Measurements from ENCODE around the gene CSH1.
"Not testable (repeated sequence)": the region's sequence is repeated elsewhere in the genome, so short reads cannot be mapped to it uniquely, and the experiment has no call there.

CSH1 gene

GRCh38 chr17:63904796-63905195, 8.4 kb upstream of the CSH1 start:
- DNase-seq (ENCODE audit: low spot score): not testable (repeated sequence)

GRCh38 chr17:63903787-63904201, 7.4 kb upstream of the CSH1 start:
- DNase-seq (ENCODE audit: low spot score): not testable (repeated sequence)

GRCh38 chr17:63901971-63902370, 5.6 kb upstream of the CSH1 start:
- not testable (repeated sequence) for DNase-seq (ENCODE audit: low spot score)

GRCh38 chr17:63898899-63899798, 2.8 kb upstream of the CSH1 start:
- not testable (repeated sequence) for DNase-seq (ENCODE audit: low spot score)

DNA sequence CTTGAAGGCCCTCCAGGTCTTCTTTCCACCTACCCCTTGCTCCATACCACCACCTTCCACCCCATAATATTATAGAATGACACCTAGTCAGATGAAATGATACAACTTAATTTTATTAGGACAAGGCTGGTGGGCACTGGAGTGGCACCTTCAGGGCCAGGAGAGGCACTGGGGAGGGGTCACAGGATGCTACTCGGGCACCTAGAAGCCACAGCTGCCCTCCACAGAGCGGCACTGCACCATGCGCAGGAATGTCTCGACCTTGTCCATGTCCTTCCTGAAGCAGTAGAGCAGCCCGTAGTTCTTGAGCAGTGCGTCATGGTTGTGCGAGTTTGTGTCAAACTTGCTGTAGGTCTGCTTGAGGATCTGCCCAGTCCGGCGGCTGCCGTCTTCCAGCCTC, 1.6 kb downstream of the CSH1 start:
- DNase-seq (ENCODE audit: low spot score): not testable (repeated sequence)

GRCh38 chr17:63894021-63894420, 2.4 kb downstream of the CSH1 start:
- not testable (repeated sequence) for DNase-seq (ENCODE audit: low spot score)

DNA sequence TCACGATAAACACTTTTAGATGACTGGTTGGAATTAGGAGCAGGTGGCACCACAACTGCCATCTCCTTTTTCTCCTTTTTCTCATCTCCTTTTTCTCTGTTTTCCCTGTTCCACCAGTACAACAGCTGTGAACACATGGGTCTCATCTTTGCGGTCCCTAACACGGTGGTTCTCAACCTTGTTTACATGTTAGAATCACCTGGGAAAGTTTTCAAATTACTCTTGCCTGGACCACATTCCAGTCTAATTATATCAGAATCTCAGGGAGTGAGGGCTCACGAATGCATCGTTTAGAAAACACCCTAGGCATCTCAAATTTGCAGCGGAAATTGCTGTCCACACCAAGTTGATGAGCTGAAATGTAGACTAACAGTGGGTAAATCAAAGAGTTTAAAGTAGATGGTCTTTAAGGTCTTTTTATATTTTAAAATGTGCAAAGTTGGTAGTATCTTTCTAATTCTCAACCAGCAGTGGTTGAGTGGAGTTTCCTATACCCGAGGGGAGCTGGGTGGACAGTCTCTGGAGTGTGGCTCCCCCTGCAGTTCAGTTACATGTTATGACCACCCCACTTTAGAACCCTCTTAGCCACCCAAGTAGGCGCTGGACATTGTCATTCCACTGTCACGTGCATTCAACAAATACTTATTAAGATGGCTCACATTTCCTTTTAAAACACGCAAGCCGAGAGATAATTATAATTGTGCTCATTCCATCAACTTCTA, 3.9 kb downstream of the CSH1 start:
- DNase-seq (ENCODE audit: low spot score): not testable (repeated sequence)

DNA sequence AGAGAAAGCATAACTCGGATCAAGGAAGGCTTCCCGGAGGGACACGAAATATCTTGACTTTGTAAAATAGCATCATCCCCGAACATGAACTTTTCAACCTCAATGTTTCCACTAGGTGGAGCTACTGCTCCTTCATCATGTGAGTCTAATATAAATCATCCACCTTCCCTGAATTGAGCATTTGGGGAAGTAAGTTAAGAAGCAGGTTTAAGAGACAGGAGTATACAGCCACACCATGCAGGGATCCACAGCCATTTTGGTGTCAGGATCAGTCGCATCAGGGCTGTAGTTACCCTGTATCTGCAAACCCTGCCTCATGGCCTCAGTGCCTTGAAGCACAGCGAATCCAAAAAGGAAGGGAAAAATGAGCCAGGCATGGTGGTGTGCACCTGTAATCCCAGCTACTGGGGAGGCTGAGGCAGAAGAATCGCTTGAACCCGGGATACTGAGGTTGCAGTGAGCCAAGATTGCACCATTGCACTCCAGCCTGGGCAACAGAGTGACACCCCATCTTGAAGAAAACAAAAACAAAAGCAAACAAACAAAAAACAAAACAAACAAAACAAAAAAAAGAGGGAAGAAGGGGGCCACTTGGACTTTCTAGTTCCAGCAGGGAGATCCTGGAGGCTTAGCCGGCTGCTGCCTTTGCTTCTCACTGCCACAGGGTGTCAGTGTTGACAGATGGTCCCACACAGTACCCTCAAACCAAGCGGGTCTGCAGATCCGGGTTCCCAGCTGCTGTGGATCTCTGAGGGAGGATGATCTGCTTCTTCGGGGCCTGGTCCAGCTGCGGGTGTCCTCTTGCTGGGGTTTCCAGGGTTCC, 7.1 kb downstream of the CSH1 start:
- peak; percentile 50 for DNase-seq (ENCODE audit: low spot score)

DNA sequence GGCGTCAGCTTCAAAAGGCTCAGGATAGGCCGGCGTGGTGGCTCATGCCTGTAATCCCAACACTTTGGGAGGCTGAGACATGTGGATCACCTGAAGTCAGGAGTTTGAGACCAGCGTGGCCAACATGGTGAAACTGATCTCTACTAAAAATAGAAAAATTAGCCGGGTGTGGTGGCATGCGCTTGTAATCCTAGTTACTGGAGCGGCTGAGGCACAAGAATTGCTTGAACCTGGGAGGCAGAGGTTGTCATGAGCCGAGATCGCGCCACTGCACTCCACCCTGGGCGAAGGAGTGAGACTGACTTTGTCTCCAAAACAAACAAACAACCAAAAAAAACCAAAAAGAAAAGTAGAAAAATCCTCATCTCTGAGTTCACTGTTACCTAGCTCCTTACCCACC, 11.3 kb downstream of the CSH1 start:
- DNase-seq (ENCODE audit: low spot score): not testable (repeated sequence)

GRCh38 chr17:63882626-63883126, 13.7 kb downstream of the CSH1 start:
- not testable (repeated sequence) for DNase-seq (ENCODE audit: low spot score)

- peak; percentile 81 for DNase-seq (ENCODE audit: low spot score)
Observed at GRCh38 chr17:63881935-63882601, 14.3 kb downstream of the CSH1 start, which contains the start of gene GH2. TSS of gene GH2 (minus strand) at chr17:63881944. CDS start at chr17:63881801, 143 bp downstream.

- DNase-seq (ENCODE audit: low spot score): not testable (repeated sequence)
Observed at GRCh38 chr17:63881337-63881736, 15.0 kb downstream of the CSH1 start.

GRCh38 chr17:63880706-63881105, 15.7 kb downstream of the CSH1 start:
- no peak for DNase-seq (ENCODE audit: low spot score)

- not testable (repeated sequence) for DNase-seq (ENCODE audit: low spot score)
Observed at GRCh38 chr17:63878413-63878812, 18.0 kb downstream of the CSH1 start.

DNA sequence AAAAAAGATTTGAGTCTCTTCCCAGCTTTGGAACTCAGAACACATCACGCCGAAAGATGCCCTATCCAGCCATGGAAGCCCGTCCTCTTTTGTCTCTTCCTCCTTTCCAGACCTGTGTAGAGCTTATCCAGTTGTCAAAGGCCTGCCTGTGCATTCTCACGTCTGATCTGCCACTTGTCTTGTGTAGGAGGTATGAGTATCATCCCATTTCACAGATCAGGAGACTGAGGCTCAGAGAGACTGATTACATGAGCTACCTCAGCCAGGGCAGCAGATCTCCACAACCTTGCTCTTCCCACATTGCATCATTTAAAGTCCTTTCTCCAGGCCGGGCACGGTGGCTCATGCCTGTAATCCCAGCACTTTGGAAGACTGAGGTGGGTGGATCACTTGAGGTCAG, 21.7 kb downstream of the CSH1 start:
- DNase-seq (ENCODE audit: low spot score): not testable (repeated sequence)

- DNase-seq (ENCODE audit: low spot score): not testable (repeated sequence)
Observed at GRCh38 chr17:63874061-63874626, 22.2 kb downstream of the CSH1 start.

GRCh38 chr17:63873577-63873976, 22.8 kb downstream of the CSH1 start, which contains the start of gene CSH2:
TSS of gene CSH2 (minus strand) at chr17:63873677. CDS start at chr17:63873614, 63 bp downstream.
- not testable (repeated sequence) for DNase-seq (ENCODE audit: low spot score)

- not testable (repeated sequence) for DNase-seq (ENCODE audit: low spot score)
Observed at GRCh38 chr17:63871646-63872365, 24.6 kb downstream of the CSH1 start.

DNA sequence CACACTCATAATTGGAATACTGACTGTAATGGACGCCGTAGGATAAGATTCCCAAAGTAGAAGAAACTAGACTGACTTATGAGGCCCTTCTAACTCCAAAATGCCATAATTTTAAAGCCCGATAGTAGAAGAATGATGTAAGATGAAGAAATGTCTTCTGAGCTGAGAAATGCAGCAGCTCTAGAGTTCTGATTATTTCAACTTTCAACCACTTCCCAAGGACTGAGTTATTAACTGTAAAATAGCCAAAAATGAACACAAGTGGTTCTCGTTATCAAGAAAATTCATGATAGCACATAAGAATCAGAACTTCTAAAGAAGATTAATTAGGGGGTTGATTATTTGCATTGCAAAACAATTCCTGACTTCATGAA, 26.1 kb downstream of the CSH1 start:
- not testable (repeated sequence) for DNase-seq (ENCODE audit: low spot score)

All from GM03348 (cell line).